Measurements from ENCODE around the gene FYTTD1.

- TF ChIP-seq POLR2AphosphoS5 (IDR thresholded peaks at IDR 0.05) (no peak), SMC3 (conservative IDR thresholded peaks at IDR 0.05; ENCODE audit: poor library complexity) (no peak), CTCF (IDR thresholded peaks at IDR 0.05; ENCODE audit: poor library complexity, severe bottlenecking) (no peak), EZH2 (IDR thresholded peaks at IDR 0.05; ENCODE audit: borderline replicate concordance, insufficient read depth, low read length, poor library complexity, severe bottlenecking) (no peak), RAD21 (conservative IDR thresholded peaks at IDR 0.05) (no peak)
Observed at GRCh38 chr3:197784019-197784585, 34.4 kb downstream of the FYTTD1 start.

Data from neural cell (in vitro differentiated cells).